Mammary epithelial cell (primary cell): ENCODE results near the gene TMED1.
A peak's percentile ranks its signal among the peaks of the same experiment; 100 is the strongest.

Experiments
- CTCF ChIP-seq, 2 donors: IDR thresholded peaks in 1 of 2; conservative IDR thresholded peaks in 1 of 2; 2 replicates each; pipeline ENCODE4 v1.5.1; 2011 to 2012; ENCODE audit warnings: inconsistent platforms in 2 of 2, low read length in 2 of 2, mild to moderate bottlenecking in 2 of 2, control low read depth in 1 of 2, low read depth in 1 of 2; ENCODE audit not compliant: insufficient read depth in 1 of 2; ENCODE audit errors: extremely low read depth in 1 of 2
- EZH2 ChIP-seq: IDR thresholded peaks from 2 replicates; pipeline ENCODE4 v1.6.1; 2012; ENCODE audit warnings: low read length, inconsistent platforms, borderline replicate concordance

DNA sequence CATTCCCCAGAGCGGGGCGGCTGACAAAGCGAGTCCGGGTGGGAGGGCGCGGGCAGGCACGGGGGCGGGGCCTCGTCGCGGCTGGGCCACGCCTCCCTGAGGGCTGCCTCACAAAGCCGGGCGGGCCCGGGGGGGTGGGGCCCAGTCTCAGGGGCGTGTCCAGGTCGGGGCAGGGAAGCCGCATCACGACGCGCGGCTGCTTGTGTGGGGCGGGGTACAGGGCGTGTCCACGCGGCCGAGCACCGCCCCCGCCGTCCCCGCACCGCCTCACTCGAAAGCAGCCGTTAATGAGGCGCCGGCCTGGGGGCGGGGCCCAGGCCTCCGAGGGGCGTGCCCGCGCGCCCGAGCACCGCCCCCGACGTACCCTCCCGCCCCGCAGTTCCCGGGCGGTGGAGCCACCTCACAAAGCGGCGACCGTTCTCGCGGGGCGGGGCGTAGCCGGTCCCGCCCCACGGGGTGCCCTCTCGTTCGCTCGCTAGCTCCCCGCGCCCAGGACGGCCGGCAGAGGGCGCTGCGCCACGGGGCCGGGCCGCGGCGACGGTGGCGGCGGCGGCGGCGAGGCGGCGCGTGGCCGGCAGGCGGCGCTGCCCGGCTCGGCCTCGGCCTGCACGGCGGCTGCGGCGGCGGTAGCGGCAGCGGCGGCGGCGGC is 35.1 kb upstream of the TMED1 start, which contains the start of gene CARM1:
- TF ChIP-seq CTCF (conservative IDR thresholded peaks at IDR 0.05 in 1 of 2, IDR thresholded peaks at IDR 0.05 in 1 of 2; ENCODE audit: extremely low read depth in 1 of 2, insufficient read depth in 1 of 2, low read depth in 1 of 2, low read length in 2 of 2), result peak; percentile 49 to 60
- no peak for TF ChIP-seq EZH2
